IMR-90 (cell line): ENCODE data around the gene RFC2. TPM values are rescaled to one million over a fixed set of nuclear protein-coding genes. Genes with fewer than 3 reads are reported as not detected.

ENCODE experiments used
- ATAC-seq: fragments of 200-7000 bp; cut with Tn5 transposase; 2 replicates; pipeline ENCODE4 v1.9.1; 2020; ENCODE audit warnings: low read depth, mild to moderate bottlenecking, moderate library complexity
- BruUV-seq: library from RNA; stranded (reverse); fragments of 400-500 nt; replicated peaks from 2 replicates; lab custom pipeline; 2021; lab: Mats Ljungman, UMichigan
- CTCF ChIA-PET: fragments of 300-600 bp; formaldehyde crosslinking; extraction: SDS; loops from one replicate; lab custom pipeline; 2021; ENCODE audit warnings: antibody characterized with exemption; lab: Yijun Ruan, JAX
- POLR2A ChIA-PET: fragments of 300-600 bp; sonication (Branson Sonifier 250); formaldehyde crosslinking; loops from one replicate; lab custom pipeline; 2022; ENCODE audit warnings: antibody characterized with exemption; ENCODE audit not compliant: unreplicated experiment; lab: Charles Lee
- DNase-seq: peaks from one replicate; pipeline ENCODE4 v3.0.0; 2013
- H2AFZ ChIP-seq: replicated peaks from 2 replicates; pipeline ENCODE3; 2013; ENCODE audit warnings: low read length, mild to moderate bottlenecking; ENCODE audit not compliant: poor library complexity
- H2AK5ac ChIP-seq: 2 replicates; pipeline ENCODE4 v1.6.1; 2013; ENCODE audit warnings: low read depth, low read length, inconsistent platforms
- H2AK9ac ChIP-seq: replicated peaks from 2 replicates; pipeline ENCODE3; 2013; ENCODE audit warnings: mild to moderate bottlenecking, low read depth, low read length, moderate library complexity; ENCODE audit not compliant: poor library complexity
- H2BK120ac ChIP-seq: 2 replicates; pipeline ENCODE4 v1.6.1; 2013; ENCODE audit warnings: low read depth, low read length, inconsistent platforms
- H2BK15ac ChIP-seq: 3 replicates; pipeline ENCODE4 v1.6.1; 2013; ENCODE audit warnings: low read depth, low read length, inconsistent platforms
- H2BK20ac ChIP-seq: 2 replicates; pipeline ENCODE4 v1.6.1; 2013; ENCODE audit warnings: low read depth, mild to moderate bottlenecking, inconsistent platforms, low read length, moderate library complexity
- H2BK5ac ChIP-seq: 2 replicates; pipeline ENCODE4 v1.6.1; 2013; ENCODE audit warnings: mild to moderate bottlenecking, low read depth, low read length, inconsistent platforms; ENCODE audit not compliant: poor library complexity, severe bottlenecking
- H3K14ac ChIP-seq: replicated peaks from 2 replicates; pipeline ENCODE4 v1.6.1; 2013; ENCODE audit warnings: low read depth, low read length, inconsistent platforms
- H3K18ac ChIP-seq: 2 replicates; pipeline ENCODE4 v1.6.1; 2013; ENCODE audit warnings: low read depth, low read length, control low read depth
- H3K23ac ChIP-seq: 2 replicates; pipeline ENCODE4 v1.6.1; 2013; ENCODE audit warnings: low read depth, low read length, inconsistent platforms
- H3K27ac ChIP-seq: 2 replicates; pipeline ENCODE4 v1.5.1; 2013; ENCODE audit warnings: mild to moderate bottlenecking, control low read depth, low read length; ENCODE audit not compliant: insufficient read depth
- H3K27me3 ChIP-seq: 2 replicates; pipeline ENCODE4 v1.6.1; 2013; ENCODE audit warnings: low read length; ENCODE audit not compliant: control insufficient read depth, insufficient read depth
- H3K36me3 ChIP-seq: 2 replicates; pipeline ENCODE4 v1.6.1; 2013; ENCODE audit warnings: low read length, mixed read lengths; ENCODE audit not compliant: control insufficient read depth, insufficient read depth
- H3K4ac ChIP-seq: 2 replicates; pipeline ENCODE4 v1.6.1; 2013; ENCODE audit warnings: low read depth, low read length, inconsistent platforms
- H3K4me1 ChIP-seq: 2 replicates; pipeline ENCODE4 v1.6.1; 2013; ENCODE audit warnings: low read length, mixed read lengths; ENCODE audit not compliant: control insufficient read depth, insufficient read depth
- H3K4me2 ChIP-seq: 2 replicates; pipeline ENCODE4 v1.6.1; 2013; ENCODE audit warnings: low read depth, mild to moderate bottlenecking, control low read depth, low read length, moderate library complexity
- H3K4me3 ChIP-seq: 2 replicates; pipeline ENCODE4 v1.5.1; 2013; ENCODE audit warnings: low read depth, mild to moderate bottlenecking, control low read depth, low read length, moderate library complexity; ENCODE audit not compliant: insufficient read depth
- H3K56ac ChIP-seq: 2 replicates; pipeline ENCODE4 v1.6.1; 2013; ENCODE audit warnings: low read length, inconsistent platforms; ENCODE audit not compliant: insufficient read depth; ENCODE audit errors: extremely low read depth
- H3K79me1 ChIP-seq, 2 experiments: 2 replicates each; pipeline ENCODE4 v1.6.1; 2013; ENCODE audit warnings: low read length in 2 of 2, inconsistent platforms in 1 of 2, low read depth in 1 of 2
- H3K9ac ChIP-seq: 2 replicates; pipeline ENCODE4 v1.6.1; 2013; ENCODE audit warnings: low read depth, low read length, control low read depth
- H3K9me1 ChIP-seq: 2 replicates; pipeline ENCODE4 v1.6.1; 2013; ENCODE audit warnings: low read length, inconsistent platforms; ENCODE audit not compliant: insufficient read depth
- H3K9me3 ChIP-seq: 2 replicates; pipeline ENCODE4 v1.6.1; 2013; ENCODE audit warnings: low read length; ENCODE audit not compliant: control insufficient read depth, insufficient read depth
- H4K20me1 ChIP-seq: 2 replicates; pipeline ENCODE4 v1.6.1; 2013; ENCODE audit warnings: low read length, inconsistent platforms; ENCODE audit not compliant: insufficient read depth
- H4K5ac ChIP-seq: 2 replicates; pipeline ENCODE4 v1.6.1; 2013; ENCODE audit warnings: mild to moderate bottlenecking, low read depth, low read length, control low read depth
- H4K8ac ChIP-seq, 2 experiments: 2 replicates each; pipeline ENCODE4 v1.6.1; 2013; ENCODE audit warnings: low read depth in 2 of 2, low read length in 2 of 2, control low read depth in 1 of 2, inconsistent platforms in 1 of 2
- H4K91ac ChIP-seq: 2 replicates; pipeline ENCODE4 v1.6.1; 2013; ENCODE audit warnings: low read depth, low read length, inconsistent platforms; ENCODE audit not compliant: insufficient read depth
- BHLHE40 ChIP-seq: fragments of 150-350 bp; IDR thresholded peaks from 2 replicates; pipeline ENCODE4 v1.6.1; 2016; ENCODE audit warnings: mild to moderate bottlenecking, low read depth, low read length
- ELK1 ChIP-seq: fragments of 150-350 bp; IDR thresholded peaks from 2 replicates; pipeline ENCODE4 v1.6.1; 2016; ENCODE audit warnings: low read depth, mild to moderate bottlenecking, low read length, moderate library complexity, borderline replicate concordance
- RCOR1 ChIP-seq: IDR thresholded peaks from 2 replicates; pipeline ENCODE4 v1.6.1; 2012; ENCODE audit warnings: mild to moderate bottlenecking, low read length, improper control_type of control experiment; ENCODE audit not compliant: insufficient replicate concordance
- RFX5 ChIP-seq: IDR thresholded peaks from 2 replicates; pipeline ENCODE4 v1.8.0; 2012; ENCODE audit warnings: low read depth, mild to moderate bottlenecking, low read length, moderate library complexity
- WGBS, 2 experiments: methylation state at CpG; one replicate each; pipeline versions ENCODE4 v1.1.5 to v1.1.7; 2013; ENCODE audit warnings: missing lambda C conversion rate in 2 of 2; ENCODE audit not compliant: insufficient read length in 1 of 2; ENCODE audit errors: extremely low coverage in 2 of 2; 5-methylcytosine and 5-hydroxymethylcytosine counted together
- dilution Hi-C: fragments of 300-500 bp; cut with HindIII; formaldehyde crosslinking; loops from one replicate; pipeline ENCODE4 v1.14.3; 2018; ENCODE audit warnings: low sequenced_read_pairs; ENCODE audit not compliant: unreplicated experiment
- in situ Hi-C: fragments of 300-500 bp; cut with MboI; formaldehyde crosslinking; loops from 3 replicates; pipeline ENCODE4 v1.14.3; 2019; ENCODE audit warnings: low sequenced_read_pairs, inconsistent platforms, mixed read lengths
- intact Hi-C: fragments of 100-400 bp; cut with micrococcal nuclease; formaldehyde crosslinking; loops from 2 replicates; pipeline ENCODE4 v1.10.0; 2022
- polyA plus RNA-seq, 3 experiments: library from polyadenylated mRNA; depleted of rRNA; stranded (reverse); fragments of >200 nt; gene quantifications; 2 replicates each; pipeline ENCODE4 v1.2.3, GENCODE V29; 2012; ENCODE audit warnings: low replicate concordance in 1 of 3
- total RNA-seq: library from RNA; depleted of rRNA; stranded (reverse); fragments of >200 nt; gene quantifications from 2 replicates; pipeline ENCODE4 v1.2.3, GENCODE V29; 2012

Gene RFC2
- total and polyA plus RNA-seq, 2 of the 4 experiments (the other 2 are of a cell fraction), result 25.2 to 37.8 TPM

GRCh38 chr7:74218343-74218698, 35.9 kb downstream of the RFC2 start:
- H3K9ac ChIP-seq, result no peak overlapping the region
- TF ChIP-seq RFX5 (no peak), BHLHE40 (no peak), RCOR1 (no peak), ELK1 (no peak)
- H2BK15ac ChIP-seq, result no peak overlapping the region
- ChIA-PET CTCF (no interaction called here), POLR2A (no interaction called here)
- no peaks in the 10 kb centered on the region for H3K9me1 ChIP-seq
- H3K18ac ChIP-seq, result no peak overlapping the region
- H3K4me3 ChIP-seq, result no peak overlapping the region
- H3K27ac ChIP-seq, result no peak overlapping the region
- H3K79me1 ChIP-seq, result no peaks in the 10 kb centered on the region
- no peak overlapping the region for H3K4me2 ChIP-seq
- H2BK120ac ChIP-seq, result no peak overlapping the region
- H4K20me1 ChIP-seq, result no peaks in the 10 kb centered on the region
- DNase-seq (no peak), ATAC-seq (no peak)
- dilution Hi-C loops, result no loop called here
- no peak overlapping the region for H2BK5ac ChIP-seq
- no peaks in the 10 kb centered on the region; the same call in 1 of the 2 replicates for H3K27me3 ChIP-seq
- H3K14ac ChIP-seq, result no peak overlapping the region
- H3K4ac ChIP-seq, result no peak overlapping the region
- no peak overlapping the region for H3K23ac ChIP-seq
- no peak overlapping the region for H2AK5ac ChIP-seq
- no TSS peak for BruUV-seq
- in situ Hi-C loops, result loop anchor here (25.0 kb wide), 1 partner anchor 344 kb away; no protein-coding TSS in a partner anchor
- no peak overlapping the region for H4K91ac ChIP-seq
- no peak overlapping the region for H3K56ac ChIP-seq
- H2AFZ ChIP-seq, result no peak overlapping the region
- no peak overlapping the region for H2BK20ac ChIP-seq
- peaks cover 5% of the 10 kb centered on the region for H3K9me3 ChIP-seq
- 73% methylated on average over 2 of the region's 2 CpGs; no CpG with 5 or more reads in 1 of the 2 experiments for WGBS, 2 experiments
- no peak overlapping the region for H4K5ac ChIP-seq
- no peak overlapping the region for H4K8ac ChIP-seq
- no peaks in the 10 kb centered on the region for H3K36me3 ChIP-seq
- H2AK9ac ChIP-seq, result no peak overlapping the region
- H3K4me1 ChIP-seq, result no peaks in the 10 kb centered on the region
- intact Hi-C loops, result no loop called here
